NCI-H446 treated with DMSO at 0.1 percent for 48 hours (cell line): ENCODE results near the gene PRKG1.

ENCODE experiments used
- DNase-seq: peaks from one replicate; lab custom pipeline; 2025; lab: John Stamatoyannopoulos, UW

The PRKG1 gene

GRCh38 chr10:51074238-51075028 is at the start of gene PRKG1:
PRKG1 (plus strand) TSS chr10:51074487.
- DNase-seq, result peak; percentile 42

DNA sequence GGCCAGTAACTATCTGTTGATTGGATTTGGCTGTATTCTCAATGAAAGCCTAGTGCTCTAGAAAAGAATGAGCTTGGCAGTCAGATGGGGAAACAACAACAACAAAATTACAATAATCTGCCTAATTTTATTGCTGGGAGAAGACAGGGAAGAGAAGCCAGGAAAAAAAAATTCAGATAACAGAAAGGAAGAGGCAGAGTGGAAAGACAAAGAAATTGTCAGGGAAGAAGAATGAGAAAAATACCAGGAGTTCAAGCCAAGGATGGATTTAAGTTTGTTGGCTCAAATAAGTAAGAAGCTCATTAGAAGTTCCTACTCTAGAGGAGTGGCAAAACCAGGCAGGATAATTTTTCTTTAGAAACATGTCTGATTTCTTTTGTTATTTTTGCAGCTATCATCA is 45.9 kb upstream of the PRKG1 start:
- no peak for DNase-seq

DNA sequence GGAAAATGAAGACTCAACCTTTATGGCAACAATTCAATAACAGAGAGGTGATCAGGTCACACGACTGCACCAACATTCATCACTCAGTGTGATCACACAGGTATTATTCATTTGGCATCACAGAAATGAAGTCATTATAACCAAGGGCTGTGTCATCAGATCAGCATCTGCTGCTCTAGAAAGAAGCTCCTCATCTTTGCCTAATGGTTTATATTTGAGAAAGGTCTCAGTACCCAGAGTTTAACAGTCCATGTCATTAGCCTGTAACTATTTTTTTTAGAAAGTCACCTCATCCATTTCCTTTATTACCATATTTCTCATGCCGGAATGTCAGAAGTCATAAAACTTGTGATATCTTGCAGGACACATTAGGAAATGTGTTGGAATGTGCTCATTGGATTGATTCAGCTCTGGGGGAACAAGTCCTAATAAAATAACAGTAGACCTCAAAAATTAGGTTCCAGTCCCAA is 45.1 kb upstream of the PRKG1 start:
- DNase-seq, result no peak

DNA sequence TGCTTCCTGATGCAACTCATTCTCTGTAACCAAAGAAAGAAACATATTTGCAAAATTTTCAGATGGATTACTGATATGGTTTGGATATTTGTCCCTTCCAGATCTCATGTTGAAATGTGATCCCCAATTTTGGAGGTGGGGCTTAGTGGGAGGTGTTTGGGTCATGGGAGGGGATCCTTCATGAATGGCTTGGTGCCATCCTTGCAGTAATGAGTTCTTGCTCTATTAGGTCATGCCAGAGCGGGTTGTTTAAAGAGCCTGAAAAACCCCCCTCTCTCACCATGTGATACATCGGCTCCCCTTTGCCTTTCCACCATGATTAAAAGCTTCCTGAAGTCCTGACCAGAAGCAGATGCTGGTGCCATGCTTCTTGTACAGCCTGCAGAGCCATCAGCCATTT is 43.8 kb upstream of the PRKG1 start:
- DNase-seq, result no peak

GRCh38 chr10:51031950-51032349 is 42.3 kb upstream of the PRKG1 start:
- no peak for DNase-seq

DNA sequence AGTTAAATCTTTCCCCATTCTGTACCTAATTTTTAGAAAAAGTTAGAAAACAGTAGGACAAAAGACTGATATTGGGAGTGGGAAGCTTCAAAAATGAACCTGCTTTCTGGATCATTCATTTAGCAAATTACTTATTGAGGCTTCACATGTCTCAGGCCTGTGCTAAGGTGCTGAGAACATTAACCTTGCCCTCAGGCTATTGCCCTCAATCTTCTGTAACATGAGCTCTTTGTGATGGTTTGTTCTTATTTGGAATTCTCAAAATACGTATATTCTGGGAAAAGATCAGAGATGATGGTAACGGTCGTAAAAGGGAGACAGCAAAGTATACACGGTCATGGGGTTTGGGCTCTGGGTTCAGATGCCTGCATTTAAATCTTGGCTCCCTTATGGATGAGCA is 39.5 kb upstream of the PRKG1 start:
- no peak for DNase-seq

GRCh38 chr10:51035344-51035743 is 38.9 kb upstream of the PRKG1 start:
- no peak for DNase-seq

- DNase-seq, result no peak
These were observed 28.4 kb upstream of the PRKG1 start for GRCh38 chr10:51045871-51046270.

- no peak for DNase-seq
These were observed 27.6 kb upstream of the PRKG1 start for GRCh38 chr10:51046654-51047053.

DNA sequence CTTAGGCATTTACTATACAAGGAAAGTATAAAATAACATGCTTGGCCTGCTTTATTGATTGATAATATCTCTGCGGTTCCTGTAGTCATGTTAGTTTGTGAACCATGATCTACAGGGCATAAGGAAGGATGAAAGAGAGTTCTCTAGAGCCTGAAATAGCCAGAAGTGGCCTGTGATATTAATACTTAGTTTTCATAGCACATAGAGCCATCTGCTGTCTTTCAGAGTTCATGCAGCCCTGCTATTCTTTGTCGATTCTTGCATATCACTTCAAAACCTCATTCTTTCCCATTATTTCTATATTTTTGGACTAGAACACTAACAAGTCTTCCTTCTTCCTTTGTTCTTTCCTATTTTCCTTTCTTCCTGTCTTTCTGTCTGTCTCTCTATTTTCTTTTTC is 26.4 kb upstream of the PRKG1 start:
- no peak for DNase-seq

GRCh38 chr10:51048792-51049191 is 25.5 kb upstream of the PRKG1 start:
- DNase-seq, result no peak

DNA sequence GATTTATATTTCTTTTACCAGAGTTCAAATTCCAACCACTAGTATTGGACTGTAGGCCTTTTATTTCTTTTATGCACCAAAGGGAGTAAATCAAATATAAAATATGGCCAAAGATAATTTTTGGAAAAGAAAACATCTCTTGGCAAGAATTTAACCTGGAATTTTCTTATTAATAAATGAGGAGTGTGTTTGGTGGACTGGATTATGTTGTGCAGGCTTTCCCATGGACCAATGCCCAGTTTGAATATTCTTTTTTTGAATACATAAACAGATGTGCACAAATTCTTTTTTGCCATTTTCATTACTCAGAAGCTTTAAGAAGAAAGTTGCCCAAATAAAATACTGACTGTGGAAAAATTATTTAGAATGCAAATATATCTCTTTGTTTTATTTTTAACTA is 22.1 kb upstream of the PRKG1 start:
- DNase-seq, result peak; percentile 16

DNA sequence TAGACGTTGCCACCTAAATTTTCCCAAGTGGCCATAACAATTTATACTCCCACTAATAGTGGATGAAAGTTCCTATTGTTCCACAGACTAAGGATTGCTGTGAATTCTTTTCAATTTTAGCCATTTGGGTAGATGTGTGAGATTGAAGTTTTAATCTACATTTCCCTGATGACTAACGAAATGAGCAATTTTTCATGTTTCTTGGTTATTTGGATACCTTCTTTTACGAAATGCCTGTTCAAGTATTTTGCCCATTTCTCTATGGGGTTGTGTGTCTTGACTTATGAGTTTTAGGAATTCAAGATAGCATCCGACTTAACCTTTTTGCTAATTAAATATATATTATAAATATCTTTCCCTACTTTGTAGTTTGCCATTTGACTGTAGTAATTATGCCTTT is 16.4 kb upstream of the PRKG1 start:
- DNase-seq, result no peak

DNA sequence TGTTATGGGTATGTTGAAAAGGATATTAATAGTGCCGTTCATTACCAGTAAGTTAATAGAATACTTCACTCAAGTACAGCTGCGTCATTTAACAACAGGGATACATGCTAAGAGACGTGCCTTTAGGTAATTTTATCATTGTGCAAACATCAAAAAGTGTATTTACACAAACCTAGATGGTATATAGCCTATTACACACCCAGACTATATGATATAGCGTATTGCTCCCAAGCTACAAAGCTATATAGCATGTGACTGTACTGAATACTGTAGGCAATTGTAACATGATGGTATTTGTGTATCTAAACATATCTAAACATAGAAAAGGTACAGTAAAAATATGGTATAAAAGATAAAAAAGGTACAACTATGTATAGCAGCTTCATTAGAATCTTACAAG is 11.1 kb upstream of the PRKG1 start:
- DNase-seq, result no peak

DNA sequence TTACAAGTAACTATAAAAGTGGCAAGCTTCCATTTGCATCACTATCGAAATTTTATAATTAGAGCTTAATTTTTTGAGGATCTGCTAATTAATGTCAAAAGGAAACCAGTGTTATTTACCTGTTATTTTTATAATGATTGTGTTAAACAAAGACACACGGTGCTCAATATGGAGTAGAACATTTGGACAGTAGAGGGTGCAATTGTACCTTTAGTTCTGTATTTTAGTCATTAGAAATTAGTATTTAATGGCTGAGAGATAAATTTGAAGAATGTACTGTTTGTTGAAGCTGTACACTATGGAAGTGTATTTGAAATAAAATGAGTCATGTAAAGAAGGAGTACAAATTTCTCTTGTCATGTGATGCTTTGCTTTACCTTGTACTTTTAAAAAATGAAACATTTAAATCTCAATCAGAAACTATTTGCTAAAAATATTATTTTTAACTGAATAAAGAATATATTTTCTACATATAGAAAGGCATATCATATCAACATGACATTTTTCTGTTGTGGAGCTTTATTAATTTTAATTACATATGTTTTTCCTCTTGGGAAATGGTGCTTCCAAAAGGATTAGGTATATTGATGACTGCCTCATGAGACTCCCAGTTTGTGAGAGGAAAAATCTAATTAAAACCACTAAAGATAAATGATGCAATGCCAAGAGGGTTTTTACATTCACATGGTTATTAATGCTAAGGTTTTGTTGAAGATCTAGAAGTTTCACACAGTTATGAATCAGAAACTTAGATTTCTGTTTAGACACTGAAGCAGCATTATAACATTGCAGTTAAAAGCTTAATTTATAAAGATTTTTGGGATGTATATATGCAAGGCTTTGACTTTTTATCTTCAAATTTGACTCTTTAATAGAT is 10.4 kb upstream of the PRKG1 start:
- peak; percentile 17 for DNase-seq

DNA sequence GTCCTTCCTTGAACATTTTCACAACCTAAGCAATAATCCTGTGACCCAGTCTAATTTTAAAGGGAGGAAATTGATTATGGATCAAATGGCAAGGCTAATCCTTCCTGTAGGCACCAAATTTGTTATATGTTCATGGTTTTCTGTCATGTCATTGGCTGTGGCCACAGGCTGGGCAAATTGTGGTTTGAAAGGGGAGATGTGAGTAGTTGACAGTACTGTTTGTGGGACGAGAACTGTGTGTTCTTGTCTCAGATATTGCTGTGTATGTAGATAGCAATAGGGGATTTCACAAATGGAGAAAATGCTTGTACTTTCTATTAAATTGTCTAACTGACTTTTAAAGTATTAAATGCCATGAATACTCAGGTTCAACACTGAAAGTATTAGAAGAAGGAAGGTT is 8.1 kb upstream of the PRKG1 start:
- no peak for DNase-seq

- DNase-seq, result no peak
These were observed 2.1 kb upstream of the PRKG1 start for GRCh38 chr10:51072210-51072609.

- no peak for DNase-seq
These were observed 1.3 kb upstream of the PRKG1 start for GRCh38 chr10:51072921-51073434.

DNA sequence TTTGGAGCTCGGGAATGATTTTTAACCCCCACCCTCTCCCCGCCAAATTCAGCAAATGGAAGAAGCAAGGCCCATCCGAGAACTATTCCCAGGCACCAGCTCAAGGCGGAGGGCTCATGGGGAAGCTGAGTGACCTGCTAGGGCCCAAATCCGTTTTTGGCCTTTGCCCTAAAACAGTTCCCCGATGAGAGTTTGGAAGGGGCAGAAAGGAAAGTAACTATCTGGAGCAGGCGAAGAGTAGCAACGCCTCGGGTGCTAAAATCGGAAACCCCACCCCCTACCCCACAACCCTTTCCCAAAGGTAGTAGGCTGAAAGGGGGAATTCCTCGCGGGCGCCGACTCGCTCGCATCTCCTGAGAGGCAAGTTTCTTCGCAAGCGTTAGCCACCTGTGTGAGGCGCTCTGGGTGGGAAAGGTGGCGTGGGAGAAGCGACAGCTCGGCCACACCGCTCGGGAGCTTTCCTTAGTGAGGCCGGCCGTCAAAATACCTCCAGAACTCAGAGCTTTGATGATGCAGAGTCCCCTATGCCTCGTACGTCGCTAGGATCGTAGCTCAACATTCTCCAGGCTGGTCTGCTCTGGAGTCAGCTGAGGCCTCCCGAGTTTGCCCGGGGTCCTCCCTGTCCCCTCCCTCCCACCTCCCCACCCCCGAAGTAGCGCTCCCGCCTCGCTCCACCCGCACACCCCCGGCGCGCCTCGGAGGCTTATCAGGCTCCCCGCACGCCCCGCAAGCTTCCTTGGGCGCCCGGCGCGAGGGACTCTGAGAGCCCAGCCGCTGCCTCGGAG is 642 bp upstream of the PRKG1 start:
- DNase-seq, result no peak

DNA sequence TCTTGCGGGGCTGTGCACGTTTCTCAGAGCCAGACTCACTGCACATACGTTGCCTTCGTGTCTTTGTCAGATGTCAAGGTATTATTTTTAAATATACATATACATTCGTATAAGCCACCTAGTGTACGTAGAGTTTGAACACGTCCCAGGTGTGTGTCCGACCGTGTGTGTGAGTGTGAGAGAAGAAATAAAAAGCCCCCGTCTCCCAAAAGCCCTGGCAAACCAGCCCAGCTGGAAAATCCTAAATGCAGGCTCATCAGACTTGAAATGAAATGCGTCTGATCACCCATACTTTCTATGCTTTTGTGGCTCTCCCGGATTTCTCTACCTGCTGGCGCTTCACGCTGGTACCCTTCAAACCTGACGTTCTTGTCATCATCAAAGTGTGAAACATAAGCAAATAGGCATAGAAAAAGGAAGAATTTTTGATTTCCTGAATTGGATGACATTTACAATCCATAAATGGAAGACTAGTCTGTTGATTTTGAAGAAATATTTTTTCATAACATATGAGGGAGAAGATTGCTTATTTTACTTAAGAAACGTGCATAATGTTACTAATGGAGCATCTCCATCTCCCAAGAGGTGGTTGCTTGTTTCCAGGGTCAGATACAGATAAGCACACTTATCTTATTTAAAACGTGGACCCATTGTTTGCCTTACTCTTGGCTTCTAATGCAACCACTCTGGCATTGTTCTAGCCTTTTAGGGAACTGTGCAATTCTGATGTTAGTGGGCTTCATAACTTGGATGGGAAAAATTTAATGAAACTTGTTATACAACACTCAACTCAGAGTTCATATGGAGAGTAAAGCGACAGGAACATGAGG is 971 bp downstream of the PRKG1 start:
- DNase-seq, result no peak

DNA sequence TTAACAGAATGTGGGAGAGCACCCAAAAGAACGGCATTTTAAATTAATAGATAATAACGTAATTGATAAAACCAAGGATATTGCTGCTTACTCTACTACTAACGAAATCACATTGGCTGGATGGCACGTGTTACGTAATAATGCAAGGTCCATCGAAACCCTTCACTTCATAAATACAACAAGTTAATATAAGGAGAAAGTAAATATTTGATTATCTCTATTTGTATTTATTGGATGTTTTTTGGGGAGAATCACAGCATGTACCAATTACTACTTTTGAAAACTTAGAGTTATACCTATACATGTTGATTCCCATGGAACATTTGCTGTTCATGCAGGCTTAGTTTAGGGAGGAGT is 1.6 kb downstream of the PRKG1 start:
- DNase-seq, result no peak
